ENCODE data around the gene ANGPTL7. TPM values are rescaled to one million over a fixed set of nuclear protein-coding genes. Genes with fewer than 3 reads are reported as not detected.

ANGPTL7 gene
- total RNA-seq, 5 donors from 2014 or later (not counting 1 experiment from before 2014, with no cell fraction given), result not detected

DNA sequence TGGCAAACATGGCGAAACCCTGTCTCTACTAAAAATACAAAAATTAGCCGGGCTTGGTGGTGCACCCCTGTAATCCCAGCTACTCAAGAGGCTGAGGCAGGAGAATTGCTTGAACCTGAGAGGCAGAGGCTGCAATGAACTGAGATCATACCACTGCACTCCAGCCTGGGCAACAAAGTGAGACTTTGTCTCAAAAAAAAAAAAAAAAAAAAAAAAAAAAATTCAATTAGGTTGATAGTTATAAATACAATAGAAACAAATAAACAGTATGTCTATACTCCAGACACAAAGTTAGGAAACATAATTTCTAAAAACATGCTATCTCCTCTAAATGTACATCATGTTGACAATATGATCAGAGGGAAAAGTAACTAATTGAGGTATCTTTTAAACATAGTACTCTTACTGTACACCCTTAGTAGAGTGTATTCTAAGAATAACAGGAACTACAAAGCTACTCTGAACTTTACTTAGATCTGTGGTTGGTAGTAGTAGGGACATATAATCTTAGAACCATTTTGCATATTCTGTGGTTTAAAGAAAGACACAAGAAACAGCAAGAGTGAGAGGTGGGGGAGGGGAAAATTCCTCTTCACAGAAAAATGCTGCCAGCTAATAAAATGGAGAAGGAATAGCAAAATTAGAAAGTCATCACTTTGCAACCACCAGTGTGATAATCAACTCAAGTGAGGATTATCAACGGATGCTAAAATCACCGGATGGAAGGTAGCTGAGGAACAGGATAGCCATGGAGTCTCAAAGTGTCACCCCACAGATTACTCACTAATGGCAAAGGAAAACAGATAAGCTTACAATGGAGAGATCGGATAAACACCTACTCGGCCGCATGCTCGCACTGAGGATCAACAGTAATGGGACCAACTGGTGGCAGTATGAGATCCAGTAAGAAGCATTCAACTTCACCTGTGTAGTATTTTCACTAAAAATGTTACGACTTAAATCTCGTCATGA, 38.2 kb downstream of the ANGPTL7 start:
- no peaks in the 10 kb centered on the region for H3K27me3 ChIP-seq (replicated peaks in 1 of 2; ENCODE audit: control insufficient read depth in 2 of 2, extremely low read depth in 1 of 2, insufficient read depth in 2 of 2, low read length in 1 of 2)
- H3K27ac ChIP-seq (ENCODE audit: low read length), result no peak overlapping the region
- H3K27me3 Mint-ChIP-seq, result no peaks in the 10 kb centered on the region
- peaks cover 9 to 24% (median 14%) of the 10 kb centered on the region in 3 donors for H3K4me1 Mint-ChIP-seq
- WGBS (ENCODE audit: insufficient coverage), result 100% methylated on average over 6 of the region's 10 CpGs
- ChIA-PET CTCF (interaction anchor here in 1 of 2 donors (0.6 to 0.7 kb wide), 2 partner anchors 35 to 109 kb away, joined by 3 to 5 read pairs; no protein-coding TSS in a partner anchor), POLR2A (interaction anchor here in 1 of 2 donors (0.6 kb wide), 1 partner anchor 33 kb away, joined by 5 read pairs; no protein-coding TSS in a partner anchor)
- H3K9me3 ChIP-seq, result no peaks in the 10 kb centered on the region
- no peak overlapping the region for H3K4me3 Mint-ChIP-seq
- no peaks in the 10 kb centered on the region for H3K9me3 Mint-ChIP-seq
- H3K4me3 ChIP-seq (ENCODE audit: control insufficient read depth in 1 of 2, extremely low read depth in 1 of 2, low read length in 1 of 2), result no peak overlapping the region
- H3K36me3 ChIP-seq (ENCODE audit: control insufficient read depth in 2 of 2, extremely low read depth in 1 of 2, insufficient read depth in 1 of 2, low read length in 1 of 2), result peaks cover 0 to 53% of the 10 kb centered on the region in 2 donors
- ATAC-seq (replicated peaks in 1 of 4) (no peak), DNase-seq (no peak)
- peak overlapping the region; percentile 9 to 70 for H3K27ac Mint-ChIP-seq
- no peaks in the 10 kb centered on the region for H3K4me1 ChIP-seq (ENCODE audit: control insufficient read depth in 1 of 2, extremely low read depth in 1 of 2, insufficient read depth in 2 of 2, low read length in 2 of 2)
- peaks cover 65% of the 10 kb centered on the region for H3K36me3 Mint-ChIP-seq

DNA sequence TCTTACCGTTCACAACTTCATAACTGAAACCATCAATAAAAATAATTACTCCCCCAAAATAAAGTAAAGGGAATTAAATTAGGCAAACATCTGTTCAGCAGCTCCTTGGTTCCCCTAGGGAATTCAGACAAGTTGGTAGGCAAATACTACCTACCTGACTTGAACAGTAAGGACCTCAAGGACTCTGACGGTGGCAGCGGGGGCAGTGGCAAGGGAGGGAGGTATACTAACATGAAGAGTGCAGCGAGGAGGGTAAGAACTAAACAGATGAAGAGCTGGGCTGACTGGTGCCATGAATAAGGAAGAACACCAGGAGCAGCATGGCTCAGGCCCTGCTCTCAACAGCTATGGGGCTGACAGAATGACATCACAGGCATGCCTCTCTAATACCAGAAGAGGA, 40.0 kb downstream of the ANGPTL7 start:
- Mint-ChIP-seq H3K4me1 (peaks cover 9 to 24% (median 14%) of the 10 kb centered on the region in 3 donors), H3K4me3 (no peak overlapping the region), H3K36me3 (peaks cover 73% of the 10 kb centered on the region), H3K27me3 (no peaks in the 10 kb centered on the region), H3K27ac (peak overlapping the region; percentile 16 to 22), H3K9me3 (no peaks in the 10 kb centered on the region)
- ChIA-PET CTCF (interaction anchor here in 1 of 2 donors (1.0 kb wide), 1 partner anchor 191 kb away, joined by 3 read pairs; no protein-coding TSS in a partner anchor), POLR2A (interaction anchor here in 1 of 2 donors (0.6 kb wide), 2 partner anchors 10 to 117 kb away, joined by 3 read pairs; no protein-coding TSS in a partner anchor)
- H3K4me3 ChIP-seq (ENCODE audit: control insufficient read depth in 1 of 2, extremely low read depth in 1 of 2, low read length in 1 of 2), result no peak overlapping the region
- H3K27ac ChIP-seq (ENCODE audit: low read length), result no peak overlapping the region
- no peaks in the 10 kb centered on the region for H3K4me1 ChIP-seq (ENCODE audit: control insufficient read depth in 1 of 2, extremely low read depth in 1 of 2, insufficient read depth in 2 of 2, low read length in 2 of 2)
- H3K36me3 ChIP-seq (ENCODE audit: control insufficient read depth in 2 of 2, extremely low read depth in 1 of 2, insufficient read depth in 1 of 2, low read length in 1 of 2), result peaks cover 0 to 68% of the 10 kb centered on the region in 2 donors
- H3K27me3 ChIP-seq (replicated peaks in 1 of 2; ENCODE audit: control insufficient read depth in 2 of 2, extremely low read depth in 1 of 2, insufficient read depth in 2 of 2, low read length in 1 of 2), result no peaks in the 10 kb centered on the region
- no peaks in the 10 kb centered on the region for H3K9me3 ChIP-seq
- ATAC-seq (replicated peaks in 1 of 4), result no peak
- 100% methylated on average over 3 of the region's 4 CpGs for WGBS (ENCODE audit: insufficient coverage)
- DNase-seq, result no peak

DNA sequence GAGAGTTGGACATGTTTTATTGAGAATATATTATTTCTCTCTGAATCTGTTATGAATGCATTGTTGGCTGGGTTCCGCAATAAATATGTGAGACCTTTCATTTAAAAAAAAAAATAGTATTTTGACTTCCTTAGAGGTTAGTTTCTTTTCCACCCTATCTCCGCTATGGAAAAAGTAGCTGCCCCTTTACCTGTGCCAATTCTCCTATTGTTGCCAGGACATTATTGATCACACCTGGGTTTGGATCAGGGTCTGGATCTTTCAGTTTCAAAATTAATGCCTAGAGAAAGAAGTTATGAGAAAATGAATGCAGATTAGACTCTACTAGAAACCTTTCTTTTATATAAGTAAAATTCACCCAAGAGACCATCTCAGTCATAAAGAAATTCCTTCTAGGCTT, 44.1 kb downstream of the ANGPTL7 start:
- ChIA-PET CTCF (interaction anchor here (0.5 to 1.7 kb wide), 3 partner anchors 9 to 973 kb away, joined by 3 to 6 read pairs (median 4); no protein-coding TSS in a partner anchor), POLR2A (no interaction called here)
- no peaks in the 10 kb centered on the region for H3K9me3 Mint-ChIP-seq
- Histone ChIP-seq H3K27ac (ENCODE audit: low read length) (no peak overlapping the region), H3K27me3 (replicated peaks in 1 of 2; ENCODE audit: control insufficient read depth in 2 of 2, extremely low read depth in 1 of 2, insufficient read depth in 2 of 2, low read length in 1 of 2) (no peaks in the 10 kb centered on the region), H3K4me3 (ENCODE audit: control insufficient read depth in 1 of 2, extremely low read depth in 1 of 2, low read length in 1 of 2) (no peak overlapping the region), H3K36me3 (ENCODE audit: control insufficient read depth in 2 of 2, extremely low read depth in 1 of 2, insufficient read depth in 1 of 2, low read length in 1 of 2) (peaks cover under 1 to 95% of the 10 kb centered on the region in 2 donors), H3K4me1 (ENCODE audit: control insufficient read depth in 1 of 2, extremely low read depth in 1 of 2, insufficient read depth in 2 of 2, low read length in 2 of 2) (no peaks in the 10 kb centered on the region), H3K9me3 (no peaks in the 10 kb centered on the region)
- peaks cover 76% of the 10 kb centered on the region for H3K36me3 Mint-ChIP-seq
- H3K4me3 Mint-ChIP-seq, result no peak overlapping the region
- H3K4me1 Mint-ChIP-seq, result peaks cover 0 to 11% (median 5%) of the 10 kb centered on the region in 3 donors
- DNase-seq (no peak), ATAC-seq (replicated peaks in 1 of 4) (no peak)
- peak overlapping the region in 1 of 2 donors; percentile 2 for H3K27ac Mint-ChIP-seq
- H3K27me3 Mint-ChIP-seq, result no peaks in the 10 kb centered on the region
- WGBS (ENCODE audit: insufficient coverage), result no CpG with 5 or more reads among the region's 2 CpGs

DNA sequence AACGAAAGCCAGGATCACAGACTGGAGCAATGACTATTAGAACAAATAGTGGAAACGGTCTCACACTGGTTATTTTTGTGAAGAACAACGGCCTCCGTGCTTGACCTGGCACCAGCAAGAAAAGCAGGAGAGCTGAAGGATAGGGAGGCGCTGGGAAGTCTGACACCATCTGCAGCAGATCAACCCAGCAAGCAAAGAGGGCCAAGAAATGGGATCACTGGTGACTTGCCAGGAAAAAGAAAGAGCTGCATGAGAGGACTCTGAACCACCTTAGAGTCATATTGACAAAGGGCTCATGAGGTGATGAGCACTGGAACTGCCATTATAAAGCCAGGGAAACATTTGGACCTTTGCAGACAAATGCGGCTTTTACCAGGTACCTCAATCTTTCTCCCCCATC, 48.2 kb downstream of the ANGPTL7 start:
- Mint-ChIP-seq H3K27me3 (no peaks in the 10 kb centered on the region), H3K4me3 (no peak overlapping the region), H3K9me3 (no peaks in the 10 kb centered on the region), H3K4me1 (peaks cover 7 to 9% (median 8%) of the 10 kb centered on the region in 3 donors), H3K36me3 (peaks cover 57% of the 10 kb centered on the region), H3K27ac (no peak overlapping the region)
- H3K9me3 ChIP-seq, result no peaks in the 10 kb centered on the region
- no peak overlapping the region for H3K4me3 ChIP-seq (ENCODE audit: control insufficient read depth in 1 of 2, extremely low read depth in 1 of 2, low read length in 1 of 2)
- ChIA-PET CTCF (no interaction called here), POLR2A (no interaction called here)
- 95% methylated on average over 6 of the region's 6 CpGs for WGBS (ENCODE audit: insufficient coverage)
- ATAC-seq (replicated peaks in 1 of 4) (no peak), DNase-seq (no peak)
- peaks cover 12 to 88% of the 10 kb centered on the region in 2 donors for H3K36me3 ChIP-seq (ENCODE audit: control insufficient read depth in 2 of 2, extremely low read depth in 1 of 2, insufficient read depth in 1 of 2, low read length in 1 of 2)
- H3K27ac ChIP-seq (ENCODE audit: low read length), result no peak overlapping the region
- no peaks in the 10 kb centered on the region for H3K27me3 ChIP-seq (replicated peaks in 1 of 2; ENCODE audit: control insufficient read depth in 2 of 2, extremely low read depth in 1 of 2, insufficient read depth in 2 of 2, low read length in 1 of 2)
- H3K4me1 ChIP-seq (ENCODE audit: control insufficient read depth in 1 of 2, extremely low read depth in 1 of 2, insufficient read depth in 2 of 2, low read length in 2 of 2), result no peaks in the 10 kb centered on the region

DNA sequence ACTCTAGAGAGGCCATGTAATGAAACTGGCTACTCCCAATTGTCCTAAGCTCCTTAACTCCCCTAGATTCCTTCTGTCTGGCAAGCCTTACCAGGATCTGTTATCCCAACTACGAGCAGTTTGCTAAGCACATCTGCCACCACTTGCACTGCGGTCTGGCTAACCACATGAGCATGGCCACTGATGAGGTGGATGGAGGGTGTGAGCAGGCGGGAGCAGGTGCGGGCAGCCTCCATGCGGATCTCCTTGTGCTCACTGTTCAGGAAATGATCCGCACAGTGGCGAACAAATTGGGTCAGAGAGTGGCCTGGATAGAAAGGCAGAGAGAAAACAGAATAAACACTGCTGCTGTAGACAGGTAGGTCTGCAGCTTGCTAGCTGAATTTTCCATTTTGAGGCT, 49.2 kb downstream of the ANGPTL7 start:
- peaks cover 15 to 88% of the 10 kb centered on the region in 2 donors for H3K36me3 ChIP-seq (ENCODE audit: control insufficient read depth in 2 of 2, extremely low read depth in 1 of 2, insufficient read depth in 1 of 2, low read length in 1 of 2)
- peaks cover 57% of the 10 kb centered on the region for H3K36me3 Mint-ChIP-seq
- H3K4me1 ChIP-seq (ENCODE audit: control insufficient read depth in 1 of 2, extremely low read depth in 1 of 2, insufficient read depth in 2 of 2, low read length in 2 of 2), result no peaks in the 10 kb centered on the region
- POLR2A ChIA-PET, result no interaction called here
- no peak overlapping the region for H3K4me3 Mint-ChIP-seq
- no peak overlapping the region for H3K27ac Mint-ChIP-seq
- H3K9me3 Mint-ChIP-seq, result no peaks in the 10 kb centered on the region
- H3K27me3 Mint-ChIP-seq, result no peaks in the 10 kb centered on the region
- CTCF ChIA-PET, result no interaction called here
- no peak for DNase-seq
- H3K27me3 ChIP-seq (replicated peaks in 1 of 2; ENCODE audit: control insufficient read depth in 2 of 2, extremely low read depth in 1 of 2, insufficient read depth in 2 of 2, low read length in 1 of 2), result no peaks in the 10 kb centered on the region
- no peaks in the 10 kb centered on the region for H3K9me3 ChIP-seq
- H3K27ac ChIP-seq (ENCODE audit: low read length), result no peak overlapping the region
- peaks cover 7 to 9% (median 8%) of the 10 kb centered on the region in 3 donors for H3K4me1 Mint-ChIP-seq
- ATAC-seq (replicated peaks in 1 of 4), result no peak
- no peak overlapping the region for H3K4me3 ChIP-seq (ENCODE audit: control insufficient read depth in 1 of 2, extremely low read depth in 1 of 2, low read length in 1 of 2)
- WGBS (ENCODE audit: insufficient coverage), result 96% methylated on average over 4 of the region's 7 CpGs

DNA sequence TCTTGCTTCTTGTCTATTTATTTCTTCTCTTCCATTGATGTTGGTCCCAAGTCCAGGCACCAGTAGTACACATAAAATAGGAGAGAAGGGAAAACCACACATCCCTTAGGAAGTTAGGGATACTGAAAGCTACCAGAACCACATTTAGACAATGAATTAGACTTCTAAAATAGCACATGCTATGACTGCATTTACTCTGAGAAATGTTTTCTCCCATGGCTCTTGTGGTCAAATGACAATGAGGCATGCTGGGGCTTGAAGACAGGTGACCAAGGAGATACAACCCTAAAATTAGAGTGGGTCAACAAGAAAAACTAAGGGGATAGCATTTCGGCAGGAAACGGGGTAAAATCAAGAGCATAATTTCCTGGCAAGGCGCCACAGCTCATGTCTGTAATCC, 56.1 kb downstream of the ANGPTL7 start:
- H3K27me3 Mint-ChIP-seq, result no peaks in the 10 kb centered on the region
- POLR2A ChIA-PET, result no interaction called here
- WGBS (ENCODE audit: insufficient coverage), result 64% methylated on average over 2 of the region's 3 CpGs

More for the DNA sequence above, 56.1 kb downstream of the ANGPTL7 start:
- peaks cover 18 to 68% of the 10 kb centered on the region in 2 donors for H3K36me3 ChIP-seq (ENCODE audit: control insufficient read depth in 2 of 2, extremely low read depth in 1 of 2, insufficient read depth in 1 of 2, low read length in 1 of 2)
- ATAC-seq (replicated peaks in 1 of 4) (no peak), DNase-seq (no peak)
- H3K9me3 ChIP-seq, result no peaks in the 10 kb centered on the region
- no peaks in the 10 kb centered on the region for H3K9me3 Mint-ChIP-seq
- peaks cover 36% of the 10 kb centered on the region for H3K36me3 Mint-ChIP-seq
- peak overlapping the region; percentile 59 to 88 for H3K27ac Mint-ChIP-seq
- peaks cover 0 to 24% of the 10 kb centered on the region in 2 experiments for H3K4me1 ChIP-seq (ENCODE audit: control insufficient read depth in 1 of 2, extremely low read depth in 1 of 2, insufficient read depth in 2 of 2, low read length in 2 of 2)
- no peak overlapping the region for H3K4me3 Mint-ChIP-seq
- no peak overlapping the region for H3K4me3 ChIP-seq (ENCODE audit: control insufficient read depth in 1 of 2, extremely low read depth in 1 of 2, low read length in 1 of 2)
- no peaks in the 10 kb centered on the region for H3K27me3 ChIP-seq (replicated peaks in 1 of 2; ENCODE audit: control insufficient read depth in 2 of 2, extremely low read depth in 1 of 2, insufficient read depth in 2 of 2, low read length in 1 of 2)
- peak overlapping the region; percentile 65 for H3K27ac ChIP-seq (ENCODE audit: low read length)
- CTCF ChIA-PET, result interaction anchor here (0.5 to 1.0 kb wide), 3 partner anchors 17 to 689 kb away, joined by 3 to 5 read pairs (median 4); partner anchors contain the start of gene MTOR (in 1 of the 2)
- peaks cover 13 to 29% (median 23%) of the 10 kb centered on the region in 3 donors for H3K4me1 Mint-ChIP-seq
